KMS-11 (cell line): ENCODE results near the gene THRB.

Experiments used
- H2AFZ ChIP-seq: fragments of 200-600 bp; sonication (generic); 2 replicates; pipeline ENCODE4 v1.6.1; 2016; ENCODE audit warnings: antibody characterized with exemption, mixed run types, low read depth
- H3K27ac ChIP-seq: fragments of 200-600 bp; sonication (generic); 2 replicates; pipeline ENCODE4 v1.6.1; 2016; ENCODE audit warnings: mild to moderate bottlenecking, mixed run types
- H3K27me3 ChIP-seq: fragments of 200-600 bp; sonication (generic); 2 replicates; pipeline ENCODE4 v1.6.1; 2017; ENCODE audit warnings: mild to moderate bottlenecking, low read depth, mixed run types, moderate library complexity; ENCODE audit not compliant: insufficient read depth
- H3K36me3 ChIP-seq: fragments of 200-600 bp; sonication (generic); 2 replicates; pipeline ENCODE4 v1.6.1; 2017; ENCODE audit warnings: mild to moderate bottlenecking, mixed run types; ENCODE audit not compliant: insufficient read depth
- H3K4me1 ChIP-seq: fragments of 200-600 bp; sonication (generic); 2 replicates; pipeline ENCODE4 v1.6.1; 2016; ENCODE audit warnings: mild to moderate bottlenecking, low read depth, mixed run types; ENCODE audit not compliant: poor library complexity, severe bottlenecking
- H3K4me2 ChIP-seq: fragments of 200-600 bp; sonication (generic); 2 replicates; pipeline ENCODE4 v1.7.0; 2016; ENCODE audit warnings: mild to moderate bottlenecking, mixed run types
- H3K4me3 ChIP-seq: fragments of 200-600 bp; sonication (generic); IDR thresholded peaks from 2 replicates; pipeline ENCODE4 v1.6.1; 2017; ENCODE audit warnings: low read depth, low read length, mixed read lengths; ENCODE audit not compliant: insufficient read depth
- H3K79me2 ChIP-seq: fragments of 200-600 bp; sonication (generic); 2 replicates; pipeline ENCODE4 v1.6.1; 2016; ENCODE audit warnings: low read depth, mixed run types; ENCODE audit not compliant: insufficient read depth
- H3K9ac ChIP-seq: fragments of 200-600 bp; sonication (generic); 2 replicates; pipeline ENCODE4 v1.6.1; 2016; ENCODE audit warnings: mild to moderate bottlenecking, mixed run types
- H4K20me1 ChIP-seq: fragments of 200-600 bp; sonication (generic); 2 replicates; pipeline ENCODE4 v1.6.1; 2016; ENCODE audit warnings: mild to moderate bottlenecking, mixed run types; ENCODE audit not compliant: insufficient read depth
- CTCF ChIP-seq: fragments of 200-600 bp; sonication (generic); conservative IDR thresholded peaks from 2 replicates; pipeline ENCODE4 v1.6.1; 2017; ENCODE audit warnings: low read depth, mild to moderate bottlenecking, antibody characterized with exemption, low read length, moderate library complexity, mixed read lengths

Gene THRB

GRCh38 chr3:24507776-24508422 is 13.2 kb upstream of the THRB start:
- Histone ChIP-seq H3K4me2 (no peak overlapping the region), H3K27ac (no peak overlapping the region), H2AFZ (no peak overlapping the region), H3K4me3 (no peak overlapping the region), H3K27me3 (no peaks in the 10 kb centered on the region), H3K36me3 (no peaks in the 10 kb centered on the region), H3K4me1 (peaks cover 14% of the 10 kb centered on the region), H3K9ac (no peak overlapping the region), H3K79me2 (no peaks in the 10 kb centered on the region), H4K20me1 (no peaks in the 10 kb centered on the region)
- no peak for TF ChIP-seq CTCF

GRCh38 chr3:24506966-24507775 is 12.5 kb upstream of the THRB start:
- TF ChIP-seq CTCF: no peak
- no peaks in the 10 kb centered on the region for H3K27me3 ChIP-seq
- no peak overlapping the region for H3K27ac ChIP-seq
- no peak overlapping the region for H2AFZ ChIP-seq
- H3K4me1 ChIP-seq: peaks cover 21% of the 10 kb centered on the region
- H3K79me2 ChIP-seq: no peaks in the 10 kb centered on the region
- no peak overlapping the region for H3K4me3 ChIP-seq
- no peaks in the 10 kb centered on the region for H3K36me3 ChIP-seq
- no peak overlapping the region for H3K9ac ChIP-seq
- H3K4me2 ChIP-seq: no peak overlapping the region
- no peaks in the 10 kb centered on the region for H4K20me1 ChIP-seq

GRCh38 chr3:24505691-24506550 is 11.3 kb upstream of the THRB start:
- no peak for TF ChIP-seq CTCF
- no peak overlapping the region for H3K27ac ChIP-seq
- no peak overlapping the region for H2AFZ ChIP-seq
- H3K79me2 ChIP-seq: no peaks in the 10 kb centered on the region
- H3K4me2 ChIP-seq: no peak overlapping the region
- H3K36me3 ChIP-seq: no peaks in the 10 kb centered on the region
- no peaks in the 10 kb centered on the region for H4K20me1 ChIP-seq
- no peak overlapping the region for H3K9ac ChIP-seq
- H3K4me1 ChIP-seq: peaks cover 24% of the 10 kb centered on the region
- H3K27me3 ChIP-seq: no peaks in the 10 kb centered on the region
- no peak overlapping the region for H3K4me3 ChIP-seq

GRCh38 chr3:24504772-24505171 is 10.1 kb upstream of the THRB start:
- Histone ChIP-seq H2AFZ (no peak overlapping the region), H3K4me3 (no peak overlapping the region), H3K4me2 (no peak overlapping the region), H3K4me1 (peaks cover 24% of the 10 kb centered on the region), H3K79me2 (no peaks in the 10 kb centered on the region), H3K27me3 (no peaks in the 10 kb centered on the region), H4K20me1 (no peaks in the 10 kb centered on the region), H3K27ac (no peak overlapping the region), H3K36me3 (no peaks in the 10 kb centered on the region), H3K9ac (no peak overlapping the region)
- TF ChIP-seq CTCF: no peak
